NOMO-1 treated with DMSO at 0.1 percent for 48 hours (cell line): ENCODE data around the gene IBA57.

Source experiments
- DNase-seq: peaks from one replicate; lab custom pipeline; 2025; ENCODE audit not compliant: unreplicated experiment; lab: John Stamatoyannopoulos, UW

The IBA57 gene

GRCh38 chr1:228165372-228166169 is at the start of gene IBA57:
TSS of gene IBA57 (plus strand) at chr1:228165804. CDS start at chr1:228165817, 13 bp downstream.
- peak; percentile 96 for DNase-seq

DNA sequence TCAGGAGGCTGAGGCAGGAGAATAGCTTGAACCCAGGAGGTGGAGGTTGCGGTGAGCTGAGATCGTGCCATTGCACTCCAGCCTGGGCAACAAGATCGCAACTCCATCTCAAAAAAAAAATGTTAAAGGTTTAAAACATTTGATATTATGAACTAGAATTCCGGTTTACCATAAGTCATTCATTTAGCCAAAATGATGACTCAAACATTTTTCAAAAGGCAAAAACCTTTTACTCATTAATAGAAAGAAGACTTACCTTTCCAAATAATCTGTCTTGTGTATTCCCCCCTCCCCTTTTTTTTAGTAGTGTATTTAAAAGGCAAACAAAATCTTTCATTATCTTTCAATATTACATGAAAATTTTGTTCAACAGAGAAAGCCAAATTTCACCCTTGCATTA is 48.3 kb upstream of the IBA57 start:
- DNase-seq, result no peak

GRCh38 chr1:228118040-228118439 is 47.6 kb upstream of the IBA57 start:
- no peak for DNase-seq

DNA sequence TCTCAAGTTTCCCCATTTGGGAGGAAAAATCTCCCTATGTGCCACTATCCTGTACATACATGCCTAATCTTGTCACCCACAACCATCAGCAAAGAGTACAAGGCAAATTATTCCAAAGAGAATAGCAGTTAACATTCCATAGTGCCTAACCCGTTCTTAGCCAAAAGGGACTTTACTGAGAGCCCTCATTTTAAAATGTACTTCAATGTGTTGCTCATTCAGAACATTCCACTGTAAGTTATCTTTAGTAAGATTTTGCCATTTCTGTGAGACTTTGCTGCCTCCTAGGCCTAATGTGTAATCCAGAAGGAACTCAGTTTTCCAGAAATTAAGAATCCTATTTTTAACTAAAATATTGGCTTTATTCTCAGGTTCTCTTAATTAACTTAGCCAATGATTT is 45.3 kb upstream of the IBA57 start:
- DNase-seq, result no peak

DNA sequence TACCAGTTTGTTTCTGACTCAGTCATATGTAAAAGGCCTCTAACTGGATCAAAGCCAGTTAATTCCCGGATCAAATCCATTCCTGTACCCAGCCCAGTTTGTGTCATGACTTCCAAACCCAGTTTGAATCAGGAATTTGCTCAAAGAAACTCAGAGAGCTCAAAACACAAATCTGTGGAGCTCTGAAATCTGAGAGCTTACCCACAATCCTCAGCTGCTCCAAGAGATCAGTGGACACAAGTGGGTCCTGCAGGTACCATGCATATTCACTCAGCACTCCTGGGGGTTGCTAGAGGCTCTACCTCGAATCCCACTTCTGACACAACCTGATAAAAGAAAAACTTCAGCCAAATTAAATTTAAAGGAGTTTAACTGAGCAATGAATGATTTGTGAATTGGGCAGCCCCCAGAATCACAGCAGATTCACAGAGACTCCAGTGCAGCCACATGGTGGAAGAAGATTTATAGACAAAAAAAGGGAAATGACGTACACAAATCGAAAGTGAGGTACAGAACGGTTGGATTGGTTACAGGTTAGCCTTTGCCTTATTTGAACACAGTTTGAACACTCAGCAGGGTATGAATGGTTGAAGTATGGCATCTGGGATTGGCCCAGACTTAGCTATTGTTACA is 44.6 kb upstream of the IBA57 start:
- DNase-seq, result peak; percentile 78

DNA sequence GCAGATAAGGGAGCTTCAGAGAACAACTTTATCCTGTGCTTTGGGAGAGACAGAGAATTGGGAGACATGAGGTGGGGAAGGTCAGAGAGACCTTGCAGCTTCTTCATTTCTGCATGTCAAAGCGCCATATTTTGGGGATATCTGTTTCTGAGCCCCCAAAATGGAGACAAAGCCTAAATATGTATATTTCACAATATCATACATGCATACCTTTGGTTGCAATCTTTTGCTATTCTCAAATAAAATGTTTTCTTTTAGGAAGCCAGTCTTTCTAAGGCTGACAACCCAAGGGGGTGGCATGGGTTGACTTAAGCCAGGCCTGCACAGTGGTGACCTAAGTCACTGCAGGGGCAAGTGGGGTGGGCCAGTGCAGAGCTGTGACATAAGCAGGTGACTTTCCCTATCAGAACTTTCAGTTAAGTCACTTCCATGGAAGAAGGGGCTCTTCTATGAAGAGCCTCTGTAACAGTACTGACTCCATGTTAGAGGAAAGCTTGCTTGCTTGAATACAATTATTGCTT is 42.6 kb upstream of the IBA57 start:
- no peak for DNase-seq

DNA sequence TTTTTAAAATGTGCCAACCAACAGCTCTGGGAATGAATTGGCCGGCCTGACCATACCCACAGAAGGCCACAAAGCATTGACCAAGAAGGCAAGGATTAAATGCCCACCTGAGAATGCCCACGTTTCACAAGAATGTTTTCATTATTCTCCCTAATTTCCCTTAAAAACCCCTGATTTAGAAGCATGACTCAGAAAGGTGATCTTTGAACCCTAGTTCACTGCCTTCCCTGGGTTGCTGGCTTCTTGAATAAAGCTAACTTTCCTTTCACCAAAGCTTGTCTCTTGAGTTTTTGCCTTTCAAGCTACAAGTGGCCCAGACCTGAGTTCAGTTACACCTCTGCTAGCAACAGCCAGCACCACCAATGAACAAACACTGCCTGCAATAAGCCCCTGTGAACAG is 42.1 kb upstream of the IBA57 start:
- DNase-seq, result no peak

DNA sequence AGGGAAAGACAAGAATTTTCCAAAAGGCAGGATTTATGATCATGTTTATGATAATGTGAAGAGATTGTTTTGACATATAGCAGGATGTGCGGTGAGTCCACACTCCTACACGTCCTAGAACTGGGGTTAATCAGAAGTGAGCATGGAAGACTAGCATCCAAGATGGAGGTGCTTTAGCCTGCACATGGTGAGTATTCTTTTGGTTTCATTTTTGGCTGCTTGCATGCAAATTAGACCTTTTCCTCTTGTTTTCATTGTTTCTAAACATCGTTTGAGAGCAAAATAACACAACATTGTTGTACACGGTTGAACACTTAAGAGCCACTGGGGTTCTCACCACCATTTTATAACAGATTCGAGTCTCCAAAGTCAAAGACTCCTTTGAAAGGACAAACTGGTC is 40.4 kb upstream of the IBA57 start:
- no peak for DNase-seq

- DNase-seq, result no peak
These were observed 33.8 kb upstream of the IBA57 start for GRCh38 chr1:228131766-228132165.

GRCh38 chr1:228134591-228134990 is 31.0 kb upstream of the IBA57 start:
- no peak for DNase-seq

- no peak for DNase-seq
These were observed 28.7 kb upstream of the IBA57 start for GRCh38 chr1:228136901-228137300.

- DNase-seq, result no peak
These were observed 26.1 kb upstream of the IBA57 start for GRCh38 chr1:228139406-228139930.

GRCh38 chr1:228139931-228140723 is 25.5 kb upstream of the IBA57 start, which contains the start of gene GUK1:
TSS of gene GUK1 (plus strand) at chr1:228140279. CDS start at chr1:228140303, 24 bp downstream.
- peak; percentile 100 for DNase-seq

DNA sequence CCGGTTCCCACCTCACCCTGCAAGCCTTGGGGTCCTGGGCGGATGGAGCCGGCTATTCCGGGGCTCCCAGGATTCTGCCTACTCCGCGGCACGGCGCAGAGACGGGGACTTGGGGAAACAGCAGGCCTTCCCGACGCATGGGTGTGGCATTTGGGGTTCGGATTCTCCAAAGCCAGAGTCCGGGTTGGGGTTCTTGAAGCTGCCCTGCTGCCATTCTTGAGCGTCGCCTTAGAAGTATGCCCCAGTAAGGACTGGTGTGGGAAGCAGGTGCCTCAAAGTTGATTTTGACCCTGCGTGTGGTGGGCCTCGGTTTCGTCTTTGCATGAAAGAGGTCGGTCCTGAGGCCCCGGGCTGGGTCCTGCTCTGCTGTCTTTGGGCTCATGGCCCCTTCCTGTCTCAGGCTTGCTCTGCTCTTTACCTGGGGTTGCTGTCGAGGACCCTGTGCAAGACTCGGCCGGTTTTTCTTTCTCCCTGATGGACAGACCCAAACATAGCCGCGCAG is 24.8 kb upstream of the IBA57 start:
- no peak for DNase-seq

DNA sequence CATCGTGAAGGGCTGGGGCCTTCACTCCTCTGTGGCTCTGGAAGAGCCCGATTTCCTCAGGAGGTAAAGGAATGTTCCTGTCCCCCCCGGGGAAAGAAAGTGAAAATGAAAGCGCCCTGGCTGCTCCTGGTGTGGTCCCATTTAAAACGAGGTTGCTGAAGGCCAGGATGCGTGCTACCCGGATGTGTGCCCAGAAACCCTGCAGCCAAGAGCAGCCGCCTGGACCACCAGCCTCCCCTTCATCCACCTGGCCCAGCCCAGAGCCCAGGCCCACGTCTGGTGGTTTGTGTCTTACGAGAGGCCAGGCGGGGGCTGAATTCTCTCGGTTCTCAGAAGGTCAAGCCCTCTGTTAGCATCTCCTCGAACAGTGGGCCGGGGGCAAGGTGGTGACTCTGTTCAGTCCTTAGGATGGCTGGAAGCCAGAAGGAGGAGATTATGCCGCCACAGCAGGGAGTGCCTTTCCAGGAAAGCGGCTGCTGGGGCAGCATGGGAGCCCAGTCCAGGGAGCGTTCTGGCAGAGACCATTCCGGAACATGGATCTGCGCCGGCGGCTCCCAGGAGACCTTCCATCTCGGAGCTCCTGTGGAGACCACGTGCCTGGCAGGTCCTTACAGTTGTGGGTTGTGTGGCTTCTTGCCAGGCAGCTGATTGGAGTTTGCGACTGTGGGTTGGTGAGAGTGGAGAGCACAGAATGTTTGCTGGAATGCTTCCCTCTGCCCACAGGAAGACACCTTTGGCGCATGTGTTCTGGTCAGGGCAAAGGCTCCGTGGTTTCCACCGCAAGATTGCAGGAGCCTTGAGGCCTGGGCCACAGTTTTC is 24.2 kb upstream of the IBA57 start:
- no peak for DNase-seq

- DNase-seq, result no peak
These were observed 23.4 kb upstream of the IBA57 start for GRCh38 chr1:228142155-228142691.

GRCh38 chr1:228142701-228143136 is 22.9 kb upstream of the IBA57 start:
- DNase-seq, result no peak

DNA sequence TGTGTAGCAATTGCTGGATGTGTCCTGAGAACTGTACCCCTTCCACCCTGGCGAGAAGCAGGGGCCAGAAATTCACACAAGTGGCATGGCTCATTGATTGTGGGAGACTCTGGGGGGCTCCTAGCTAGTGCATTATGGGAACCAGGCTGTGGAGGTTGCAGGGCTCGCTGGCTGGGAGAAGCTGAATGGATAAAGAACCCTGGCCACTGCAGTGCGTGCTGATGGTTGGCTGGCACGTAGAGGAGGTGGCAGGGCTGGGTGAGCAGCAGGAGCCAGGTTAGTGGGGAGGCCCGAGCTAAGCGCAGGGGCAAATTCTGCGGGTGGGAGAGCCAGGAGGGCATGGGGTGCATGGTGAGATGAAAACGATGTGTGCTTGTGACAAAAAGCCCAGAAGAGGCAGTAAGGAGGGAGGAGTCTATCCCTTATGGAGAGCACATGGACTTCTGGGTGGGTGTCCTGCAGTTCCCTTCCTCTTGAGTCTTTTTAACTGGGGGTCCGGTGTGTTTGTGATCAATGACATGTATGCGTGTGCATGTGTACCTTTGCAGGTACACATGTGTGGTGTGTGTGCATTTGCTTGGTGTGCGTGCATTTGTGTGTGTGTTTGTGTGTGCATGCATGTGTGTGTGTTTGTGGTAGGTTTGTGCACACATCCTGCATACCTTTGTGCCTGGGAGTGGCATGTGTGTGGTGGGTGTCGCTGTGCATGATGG is 22.0 kb upstream of the IBA57 start:
- DNase-seq, result no peak
